Endodermal cell (in vitro differentiated cells): ENCODE results near the gene TFF2. TPM values are rescaled to one million over a fixed set of nuclear protein-coding genes. Genes with fewer than 3 reads are reported as not detected.

ENCODE experiments used
- DNase-seq: peaks from one replicate; pipeline ENCODE4 v3.0.0-alpha.2; 2017
- H3K27ac ChIP-seq: 2 replicates; pipeline ENCODE4 v1.5.1; 2013; ENCODE audit warnings: mild to moderate bottlenecking, low read depth, low read length, moderate library complexity
- H3K27me3 ChIP-seq: 2 replicates; pipeline ENCODE4 v1.6.1; 2013; ENCODE audit warnings: mild to moderate bottlenecking, low read length, moderate library complexity; ENCODE audit not compliant: insufficient read depth, control insufficient read depth, poor library complexity, severe bottlenecking
- H3K36me3 ChIP-seq: 2 replicates; pipeline ENCODE4 v1.7.0; 2013; ENCODE audit warnings: mild to moderate bottlenecking, low read length, moderate library complexity; ENCODE audit not compliant: control insufficient read depth, insufficient read depth
- H3K4me1 ChIP-seq: one replicate; pipeline ENCODE4 v1.7.0; 2013; ENCODE audit warnings: low read length; ENCODE audit not compliant: control insufficient read depth, insufficient read depth
- H3K4me3 ChIP-seq: 2 replicates; pipeline ENCODE4 v1.5.1; 2013; ENCODE audit warnings: mild to moderate bottlenecking, low read length, moderate library complexity
- H3K9ac ChIP-seq: 2 replicates; pipeline ENCODE4 v1.6.1; 2013; ENCODE audit warnings: mild to moderate bottlenecking, low read length, moderate library complexity; ENCODE audit not compliant: poor library complexity, severe bottlenecking; ENCODE audit errors: extremely low read depth
- H3K9me3 ChIP-seq: 2 replicates; pipeline ENCODE4 v1.6.1; 2013; ENCODE audit warnings: mild to moderate bottlenecking, low read length, moderate library complexity; ENCODE audit not compliant: control insufficient read depth
- H3K27ac Mint-ChIP-seq: 2 replicates; pipeline ENCODE4 v1.8.0; 2020; ENCODE audit warnings: mixed read lengths
- H3K27me3 Mint-ChIP-seq: 2 replicates; pipeline ENCODE4 v1.8.0; 2021; ENCODE audit warnings: mild to moderate bottlenecking, mixed read lengths; ENCODE audit not compliant: insufficient read depth
- H3K36me3 Mint-ChIP-seq: 2 replicates; pipeline ENCODE4 v1.8.0; 2020; ENCODE audit warnings: low read depth, mixed read lengths
- H3K4me1 Mint-ChIP-seq: 2 replicates; pipeline ENCODE4 v1.8.0; 2020; ENCODE audit warnings: mixed read lengths
- H3K4me3 Mint-ChIP-seq: 2 replicates; pipeline ENCODE4 v1.8.0; 2020; ENCODE audit warnings: mild to moderate bottlenecking, moderate library complexity, mixed read lengths
- H3K9me3 Mint-ChIP-seq: 2 replicates; pipeline ENCODE4 v1.8.0; 2020; ENCODE audit warnings: mild to moderate bottlenecking, mixed read lengths
- CTCF ChIP-seq: fragments of 200-600 bp; sonication (generic); conservative IDR thresholded peaks from 2 replicates; pipeline ENCODE4 v1.5.0; 2021; ENCODE audit warnings: antibody characterized with exemption, mild to moderate bottlenecking
- WGBS, 2 experiments: methylation state at CpG; one replicate each; pipeline versions ENCODE4 v1.1.5 to v1.1.7; 2013; ENCODE audit warnings: missing lambda C conversion rate in 2 of 2, mixed read lengths in 1 of 2; ENCODE audit not compliant: insufficient coverage in 1 of 2, insufficient read length in 1 of 2; 5-methylcytosine and 5-hydroxymethylcytosine counted together
- total RNA-seq, 2 donors: library from RNA; stranded (reverse); fragmentation: NEBNext Ultra II Directional in 1 of 2; extraction: Animal tissue kit (Norgen Biotek cat#: 25700) in 1 of 2; gene quantifications; 2 replicates in 1 of 2; 3 replicates in 1 of 2; pipeline ENCODE4 v1.2.1, GENCODE V29; 2021

Gene TFF2
- total RNA-seq, 2 donors from 2014 or later, result not detected

GRCh38 chr21:42308914-42309752, 41.7 kb downstream of the TFF2 start:
- Histone ChIP-seq H3K4me1 (peaks cover 4% of the 10 kb centered on the region), H3K4me3 (no peak overlapping the region), H3K36me3 (no peaks in the 10 kb centered on the region), H3K27me3 (peaks cover 7% of the 10 kb centered on the region), H3K9me3 (no peaks in the 10 kb centered on the region), H3K27ac (no peak overlapping the region), H3K9ac (no peak overlapping the region)
- 57 to 72% methylated on average over 13 to 23 of the region's 23 CpGs for WGBS, 2 experiments
- peak; percentile 45 for DNase-seq
- Mint-ChIP-seq H3K27ac (peak overlapping the region; percentile 75), H3K4me3 (no peak overlapping the region), H3K36me3 (no peaks in the 10 kb centered on the region), H3K4me1 (peaks cover 11% of the 10 kb centered on the region), H3K9me3 (no peaks in the 10 kb centered on the region), H3K27me3 (peaks cover 5% of the 10 kb centered on the region)
- TF ChIP-seq CTCF, result no peak

GRCh38 chr21:42308161-42308913, 42.5 kb downstream of the TFF2 start:
- DNase-seq, result peak; percentile 20
- H3K27me3 Mint-ChIP-seq, result peaks cover 5% of the 10 kb centered on the region
- no peaks in the 10 kb centered on the region for H3K9me3 Mint-ChIP-seq
- no peak overlapping the region for H3K4me3 Mint-ChIP-seq
- Histone ChIP-seq H3K27me3 (peaks cover 7% of the 10 kb centered on the region), H3K9me3 (no peaks in the 10 kb centered on the region), H3K27ac (no peak overlapping the region), H3K9ac (no peak overlapping the region), H3K4me3 (no peak overlapping the region), H3K36me3 (no peaks in the 10 kb centered on the region), H3K4me1 (no peaks in the 10 kb centered on the region)
- H3K27ac Mint-ChIP-seq, result no peak overlapping the region
- no peaks in the 10 kb centered on the region for H3K36me3 Mint-ChIP-seq
- 94 to 96% methylated on average over 6 to 17 of the region's 17 CpGs for WGBS, 2 experiments
- peaks cover 3% of the 10 kb centered on the region for H3K4me1 Mint-ChIP-seq
- no peak for TF ChIP-seq CTCF

GRCh38 chr21:42307106-42307505, 43.7 kb downstream of the TFF2 start:
- Mint-ChIP-seq H3K9me3 (no peaks in the 10 kb centered on the region), H3K4me1 (peaks cover 3% of the 10 kb centered on the region), H3K36me3 (no peaks in the 10 kb centered on the region), H3K27me3 (peaks cover 5% of the 10 kb centered on the region), H3K4me3 (no peak overlapping the region), H3K27ac (no peak overlapping the region)
- DNase-seq, result peak; percentile 34
- H3K27ac ChIP-seq, result no peak overlapping the region
- TF ChIP-seq CTCF, result no peak
- peaks cover 7% of the 10 kb centered on the region for H3K27me3 ChIP-seq
- no peak overlapping the region for H3K9ac ChIP-seq
- WGBS, 2 experiments, result 80 to 84% methylated on average over 4 to 5 of the region's 5 CpGs
- H3K36me3 ChIP-seq, result no peaks in the 10 kb centered on the region
- H3K9me3 ChIP-seq, result no peaks in the 10 kb centered on the region
- H3K4me1 ChIP-seq, result no peaks in the 10 kb centered on the region
- H3K4me3 ChIP-seq, result no peak overlapping the region
